HCT116 (cell line): ENCODE measurements around the gene KCNJ8. TPM values are rescaled to one million over a fixed set of nuclear protein-coding genes. Genes with fewer than 3 reads are reported as not detected.

Experiments used
- ATAC-seq: fragments of 200-7000 bp; cut with Tn5 transposase; 2 replicates; pipeline ENCODE4 v1.9.1; 2020; ENCODE audit warnings: mild to moderate bottlenecking, moderate library complexity
- BruUV-seq: library from RNA; stranded (reverse); fragments of 400-500 nt; replicated peaks from 2 replicates; lab custom pipeline; 2021; lab: Mats Ljungman, UMichigan
- CTCF ChIA-PET: fragments of 300-600 bp; sonication (Branson Sonifier 250); formaldehyde crosslinking; loops from one replicate; lab custom pipeline; 2021; ENCODE audit warnings: antibody characterized with exemption; lab: Charles Lee
- POLR2A ChIA-PET: fragments of 300-600, 350-600 bp; sonication (Branson Sonifier 250); formaldehyde crosslinking; loops from one replicate; lab custom pipeline; 2021; ENCODE audit warnings: antibody characterized with exemption; lab: Charles Lee
- RAD21 ChIA-PET, 2 experiments: fragments of 300-600 bp; sonication (Branson Sonifier 250); formaldehyde crosslinking; loops; one replicate each; lab custom pipeline; 2023; ENCODE audit warnings: low total read pairs in 2 of 2; ENCODE audit not compliant: uncharacterized antibody in 2 of 2, unreplicated experiment in 2 of 2, low non-redundant PET in 1 of 2; lab: Charles Lee
- DNase-seq: peaks from one replicate; pipeline ENCODE4 v3.0.0-alpha.2; 2010; ENCODE audit warnings: low read depth, low spot score
- H2AFZ ChIP-seq: fragments of 200-600 bp; shearing (Covaris generic), sonication (generic); 2 replicates; pipeline ENCODE4 v1.6.1; 2017; ENCODE audit warnings: low read depth, mixed run types, mixed read lengths, antibody characterized with exemption, low read length; ENCODE audit not compliant: poor library complexity, severe bottlenecking
- H3K27ac ChIP-seq: 2 replicates; pipeline ENCODE4 v1.5.1; 2012; ENCODE audit warnings: low read depth, low read length
- H3K27me3 ChIP-seq: fragments of 200-600 bp; sonication (generic); 2 replicates; pipeline ENCODE4 v1.6.1; 2016; ENCODE audit warnings: mixed run types, low read length, mixed read lengths; ENCODE audit not compliant: insufficient read depth
- H3K36me3 ChIP-seq, 2 experiments: fragments of 200-500 bp in 1 of 2; fragments of 200-600 bp in 1 of 2; sonication (Bioruptor generic) in 1 of 2; sonication (generic) in 1 of 2; 2 replicates each; pipeline versions ENCODE4 v1.5.1 to v1.6.1; 2014 to 2016; ENCODE audit warnings: low read length in 2 of 2, inconsistent platforms in 1 of 2, mixed read lengths in 1 of 2, mixed run types in 1 of 2; ENCODE audit not compliant: insufficient read depth in 2 of 2, control insufficient read depth in 1 of 2
- H3K4me1 ChIP-seq, 2 experiments: fragments of 200-600 bp in 1 of 2; sonication (generic) in 1 of 2; 2 replicates each; pipeline versions ENCODE4 v1.5.1 to v1.6.1; 2012 to 2017; ENCODE audit warnings: low read length in 2 of 2, inconsistent platforms in 1 of 2, mild to moderate bottlenecking in 1 of 2, mixed read lengths in 1 of 2, mixed run types in 1 of 2, moderate library complexity in 1 of 2; ENCODE audit not compliant: insufficient read depth in 2 of 2, control insufficient read depth in 1 of 2
- H3K4me2 ChIP-seq: fragments of 200-600 bp; sonication (generic); 2 replicates; pipeline ENCODE4 v1.6.1; 2017; ENCODE audit warnings: mixed run types, low read length, mixed read lengths
- H3K4me3 ChIP-seq, 2 experiments: fragments of 200-600 bp in 1 of 2; sonication (generic) in 1 of 2; replicated peaks in 1 of 2; 2 replicates each; pipeline ENCODE4 v1.5.1; 2011 to 2016; ENCODE audit warnings: low read length in 2 of 2, control low read depth in 1 of 2, low read depth in 1 of 2, mild to moderate bottlenecking in 1 of 2, mixed read lengths in 1 of 2, mixed run types in 1 of 2
- H3K79me2 ChIP-seq: fragments of 200-600 bp; sonication (generic); 2 replicates; pipeline ENCODE4 v1.6.1; 2017; ENCODE audit warnings: mild to moderate bottlenecking, mixed run types, low read length, moderate library complexity, mixed read lengths; ENCODE audit not compliant: insufficient read depth
- H3K9ac ChIP-seq: fragments of 200-600 bp; sonication (generic); 2 replicates; pipeline ENCODE4 v1.6.1; 2016; ENCODE audit warnings: low read length, mixed read lengths
- H3K9me2 ChIP-seq: fragments of 200-600 bp; sonication (generic), shearing (Covaris generic); 2 replicates; pipeline ENCODE4 v1.6.1; 2017; ENCODE audit warnings: mixed run types, mild to moderate bottlenecking, moderate library complexity; ENCODE audit not compliant: insufficient read depth
- H3K9me3 ChIP-seq, 2 experiments: fragments of 200-500 bp in 1 of 2; fragments of 200-600 bp in 1 of 2; sonication (Bioruptor generic) in 1 of 2; sonication (generic) in 1 of 2; 2 replicates each; pipeline ENCODE4 v1.6.1; 2014 to 2017; ENCODE audit warnings: low read length in 2 of 2, mixed read lengths in 2 of 2, inconsistent platforms in 1 of 2, low read depth in 1 of 2, mild to moderate bottlenecking in 1 of 2, mixed run types in 1 of 2, moderate library complexity in 1 of 2; ENCODE audit not compliant: control insufficient read depth in 1 of 2, insufficient read depth in 1 of 2
- H4K20me1 ChIP-seq: fragments of 200-600 bp; sonication (generic), shearing (Covaris generic); 2 replicates; pipeline ENCODE4 v1.6.1; 2017; ENCODE audit warnings: mixed run types, mild to moderate bottlenecking, moderate library complexity; ENCODE audit not compliant: insufficient read depth
- CBX3 ChIP-seq: IDR thresholded peaks from 2 replicates; pipeline ENCODE4 v1.6.1; 2012; ENCODE audit warnings: low read depth
- ELF1 ChIP-seq: IDR thresholded peaks from 2 replicates; pipeline ENCODE4 v1.6.1; 2012; ENCODE audit warnings: low read depth, borderline replicate concordance
- FOSL1 ChIP-seq: IDR thresholded peaks from 2 replicates; pipeline ENCODE4 v1.6.1; 2012; ENCODE audit warnings: low read depth
- JUND ChIP-seq: IDR thresholded peaks from 2 replicates; pipeline ENCODE4 v1.6.1; 2012
- POLR2A ChIP-seq: IDR thresholded peaks from 2 replicates; pipeline ENCODE4 v1.7.0; 2011; ENCODE audit warnings: borderline replicate concordance; ENCODE audit not compliant: insufficient read depth, insufficient read length; ENCODE audit errors: extremely low read depth
- POLR2AphosphoS5 ChIP-seq: IDR thresholded peaks from 2 replicates; pipeline ENCODE4 v1.6.1; 2011; ENCODE audit warnings: mild to moderate bottlenecking, low read depth, low read length, moderate library complexity
- RAD21 ChIP-seq: IDR thresholded peaks from 2 replicates; pipeline ENCODE4 v1.6.1; 2012; ENCODE audit warnings: low read depth, mild to moderate bottlenecking
- SIN3A ChIP-seq: IDR thresholded peaks from 2 replicates; pipeline ENCODE4 v1.6.1; 2012; ENCODE audit warnings: low read depth
- SP1 ChIP-seq: IDR thresholded peaks from 2 replicates; pipeline ENCODE4 v1.6.1; 2012; ENCODE audit warnings: low read depth
- SRF ChIP-seq: IDR thresholded peaks from 2 replicates; pipeline ENCODE4 v1.6.1; 2012; ENCODE audit warnings: low read depth
- TCF7L2 ChIP-seq: IDR thresholded peaks from 2 replicates; pipeline ENCODE4 v1.7.0; 2011; ENCODE audit warnings: borderline replicate concordance, inconsistent platforms; ENCODE audit not compliant: insufficient read depth, insufficient read length; ENCODE audit errors: extremely low read depth
- YY1 ChIP-seq: IDR thresholded peaks from 2 replicates; pipeline ENCODE4 v1.6.1; 2011; ENCODE audit warnings: low read length, low read depth, moderate library complexity, mild to moderate bottlenecking; ENCODE audit not compliant: insufficient replicate concordance; ENCODE audit errors: extremely low read depth
- ZNF274 ChIP-seq: fragments of 200-500 bp; sonication (Bioruptor generic); IDR thresholded peaks from 2 replicates; pipeline ENCODE4 v1.6.1; 2014; ENCODE audit warnings: mild to moderate bottlenecking, low read depth, low read length, inconsistent platforms
- intact Hi-C: fragments of 100-400 bp; cut with micrococcal nuclease; formaldehyde crosslinking; loops from 2 replicates; pipeline ENCODE4 v1.10.0; 2022
- total RNA-seq: library from RNA; stranded (reverse); gene quantifications from one replicate; pipeline ENCODE4 v1.2.1, GENCODE V29; 2021; ENCODE audit not compliant: unreplicated experiment
- TF ChIP-seq, protein P1 (sequence below): IDR thresholded peaks from 2 replicates; pipeline ENCODE4 v1.6.1; 2012
- TF ChIP-seq, protein P2 (sequence below), 3 experiments: fragments of 200-600 bp in 1 of 3; sonication (generic) in 1 of 3; IDR thresholded peaks in 2 of 3; conservative IDR thresholded peaks in 1 of 3; 2 replicates each; pipeline ENCODE4 v1.5.1; 2012 to 2017; ENCODE audit warnings: low read depth in 2 of 3, low read length in 2 of 3, antibody characterized with exemption in 1 of 3, borderline replicate concordance in 1 of 3, control low read depth in 1 of 3, mild to moderate bottlenecking in 1 of 3, mixed read lengths in 1 of 3, mixed run types in 1 of 3, moderate library complexity in 1 of 3; ENCODE audit not compliant: insufficient read depth in 1 of 3
- TF ChIP-seq, protein P3 (sequence below): IDR thresholded peaks from 2 replicates; pipeline ENCODE4 v1.6.1; 2012; ENCODE audit warnings: low read depth
- TF ChIP-seq, protein P4 (sequence below): IDR thresholded peaks from 2 replicates; pipeline ENCODE4 v1.6.1; 2012
- TF ChIP-seq, protein P5 (sequence below): IDR thresholded peaks from 2 replicates; pipeline ENCODE4 v1.6.1; 2011; ENCODE audit warnings: mild to moderate bottlenecking, low read length, moderate library complexity; ENCODE audit not compliant: insufficient replicate concordance; ENCODE audit errors: extremely low read depth

The KCNJ8 gene
- total RNA-seq, 1 experiment from 2014 or later, result 0.17 TPM

DNA sequence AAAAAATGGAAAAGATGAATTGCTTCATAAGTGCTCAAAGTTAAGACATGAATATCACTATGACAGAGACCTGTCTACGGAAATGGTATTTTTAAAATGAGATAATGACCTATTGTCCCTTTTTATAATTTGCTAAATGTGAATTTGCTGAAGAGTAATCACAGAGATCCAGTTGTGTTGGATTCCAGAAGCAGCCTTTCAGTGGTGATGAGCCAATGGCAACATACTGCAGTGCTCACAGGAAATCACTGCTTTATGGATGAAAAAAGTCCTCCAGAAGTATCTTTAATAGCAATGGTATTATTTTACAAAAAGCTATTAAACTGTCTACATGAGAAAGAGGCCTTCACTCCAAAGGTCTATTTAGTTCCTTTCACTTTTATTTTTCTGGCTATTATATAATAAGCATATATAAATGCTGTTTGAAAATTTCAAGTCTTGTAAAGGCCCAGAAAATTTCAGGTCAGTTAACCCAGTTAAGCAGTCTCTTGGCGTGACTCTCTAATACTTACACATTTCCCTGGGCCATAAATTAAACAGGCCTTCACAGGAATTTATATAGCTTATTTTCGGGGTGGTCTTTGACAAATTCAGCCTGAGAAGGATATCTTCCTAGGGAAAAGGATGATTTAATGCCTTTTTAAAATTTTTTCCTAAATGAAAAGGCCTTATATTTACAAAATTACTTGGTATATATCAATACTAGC, 55.4 kb downstream of the KCNJ8 start:
- Histone ChIP-seq H3K9ac (no peak overlapping the region), H4K20me1 (no peaks in the 10 kb centered on the region), H3K79me2 (no peaks in the 10 kb centered on the region), H3K4me2 (no peak overlapping the region), H3K4me1 (no peaks in the 10 kb centered on the region)
- no peak for DNase-seq
- ChIA-PET CTCF (no interaction called here), POLR2A (no interaction called here)
- intact Hi-C loops, result no loop called here
- TF ChIP-seq TCF7L2, result no peak
- TF ChIP-seq POLR2A, result no peak
- TF ChIP-seq YY1, result no peak
- no peak for TF ChIP-seq ZNF274
- no peak for TF ChIP-seq JUND
- TF ChIP-seq, protein P1, sequence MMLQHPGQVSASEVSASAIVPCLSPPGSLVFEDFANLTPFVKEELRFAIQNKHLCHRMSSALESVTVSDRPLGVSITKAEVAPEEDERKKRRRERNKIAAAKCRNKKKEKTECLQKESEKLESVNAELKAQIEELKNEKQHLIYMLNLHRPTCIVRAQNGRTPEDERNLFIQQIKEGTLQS, result no peak
- TF ChIP-seq SIN3A, result no peak
- TF ChIP-seq POLR2AphosphoS5, result no peak
- TF ChIP-seq, protein P2, sequence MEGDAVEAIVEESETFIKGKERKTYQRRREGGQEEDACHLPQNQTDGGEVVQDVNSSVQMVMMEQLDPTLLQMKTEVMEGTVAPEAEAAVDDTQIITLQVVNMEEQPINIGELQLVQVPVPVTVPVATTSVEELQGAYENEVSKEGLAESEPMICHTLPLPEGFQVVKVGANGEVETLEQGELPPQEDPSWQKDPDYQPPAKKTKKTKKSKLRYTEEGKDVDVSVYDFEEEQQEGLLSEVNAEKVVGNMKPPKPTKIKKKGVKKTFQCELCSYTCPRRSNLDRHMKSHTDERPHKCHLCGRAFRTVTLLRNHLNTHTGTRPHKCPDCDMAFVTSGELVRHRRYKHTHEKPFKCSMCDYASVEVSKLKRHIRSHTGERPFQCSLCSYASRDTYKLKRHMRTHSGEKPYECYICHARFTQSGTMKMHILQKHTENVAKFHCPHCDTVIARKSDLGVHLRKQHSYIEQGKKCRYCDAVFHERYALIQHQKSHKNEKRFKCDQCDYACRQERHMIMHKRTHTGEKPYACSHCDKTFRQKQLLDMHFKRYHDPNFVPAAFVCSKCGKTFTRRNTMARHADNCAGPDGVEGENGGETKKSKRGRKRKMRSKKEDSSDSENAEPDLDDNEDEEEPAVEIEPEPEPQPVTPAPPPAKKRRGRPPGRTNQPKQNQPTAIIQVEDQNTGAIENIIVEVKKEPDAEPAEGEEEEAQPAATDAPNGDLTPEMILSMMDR (IDR thresholded peaks at IDR 0.05 in 2 of 3, conservative IDR thresholded peaks at IDR 0.05 in 1 of 3; ENCODE audit: borderline replicate concordance in 1 of 3, insufficient read depth in 1 of 3, low read depth in 2 of 3, low read length in 2 of 3), result no peak
- TF ChIP-seq, protein P3, sequence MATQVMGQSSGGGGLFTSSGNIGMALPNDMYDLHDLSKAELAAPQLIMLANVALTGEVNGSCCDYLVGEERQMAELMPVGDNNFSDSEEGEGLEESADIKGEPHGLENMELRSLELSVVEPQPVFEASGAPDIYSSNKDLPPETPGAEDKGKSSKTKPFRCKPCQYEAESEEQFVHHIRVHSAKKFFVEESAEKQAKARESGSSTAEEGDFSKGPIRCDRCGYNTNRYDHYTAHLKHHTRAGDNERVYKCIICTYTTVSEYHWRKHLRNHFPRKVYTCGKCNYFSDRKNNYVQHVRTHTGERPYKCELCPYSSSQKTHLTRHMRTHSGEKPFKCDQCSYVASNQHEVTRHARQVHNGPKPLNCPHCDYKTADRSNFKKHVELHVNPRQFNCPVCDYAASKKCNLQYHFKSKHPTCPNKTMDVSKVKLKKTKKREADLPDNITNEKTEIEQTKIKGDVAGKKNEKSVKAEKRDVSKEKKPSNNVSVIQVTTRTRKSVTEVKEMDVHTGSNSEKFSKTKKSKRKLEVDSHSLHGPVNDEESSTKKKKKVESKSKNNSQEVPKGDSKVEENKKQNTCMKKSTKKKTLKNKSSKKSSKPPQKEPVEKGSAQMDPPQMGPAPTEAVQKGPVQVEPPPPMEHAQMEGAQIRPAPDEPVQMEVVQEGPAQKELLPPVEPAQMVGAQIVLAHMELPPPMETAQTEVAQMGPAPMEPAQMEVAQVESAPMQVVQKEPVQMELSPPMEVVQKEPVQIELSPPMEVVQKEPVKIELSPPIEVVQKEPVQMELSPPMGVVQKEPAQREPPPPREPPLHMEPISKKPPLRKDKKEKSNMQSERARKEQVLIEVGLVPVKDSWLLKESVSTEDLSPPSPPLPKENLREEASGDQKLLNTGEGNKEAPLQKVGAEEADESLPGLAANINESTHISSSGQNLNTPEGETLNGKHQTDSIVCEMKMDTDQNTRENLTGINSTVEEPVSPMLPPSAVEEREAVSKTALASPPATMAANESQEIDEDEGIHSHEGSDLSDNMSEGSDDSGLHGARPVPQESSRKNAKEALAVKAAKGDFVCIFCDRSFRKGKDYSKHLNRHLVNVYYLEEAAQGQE, result no peak
- TF ChIP-seq, protein P4, sequence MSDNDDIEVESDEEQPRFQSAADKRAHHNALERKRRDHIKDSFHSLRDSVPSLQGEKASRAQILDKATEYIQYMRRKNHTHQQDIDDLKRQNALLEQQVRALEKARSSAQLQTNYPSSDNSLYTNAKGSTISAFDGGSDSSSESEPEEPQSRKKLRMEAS, result no peak
- no peak for TF ChIP-seq SP1
- no peak for TF ChIP-seq ELF1
- no peak for TF ChIP-seq FOSL1
- TF ChIP-seq, protein P5, sequence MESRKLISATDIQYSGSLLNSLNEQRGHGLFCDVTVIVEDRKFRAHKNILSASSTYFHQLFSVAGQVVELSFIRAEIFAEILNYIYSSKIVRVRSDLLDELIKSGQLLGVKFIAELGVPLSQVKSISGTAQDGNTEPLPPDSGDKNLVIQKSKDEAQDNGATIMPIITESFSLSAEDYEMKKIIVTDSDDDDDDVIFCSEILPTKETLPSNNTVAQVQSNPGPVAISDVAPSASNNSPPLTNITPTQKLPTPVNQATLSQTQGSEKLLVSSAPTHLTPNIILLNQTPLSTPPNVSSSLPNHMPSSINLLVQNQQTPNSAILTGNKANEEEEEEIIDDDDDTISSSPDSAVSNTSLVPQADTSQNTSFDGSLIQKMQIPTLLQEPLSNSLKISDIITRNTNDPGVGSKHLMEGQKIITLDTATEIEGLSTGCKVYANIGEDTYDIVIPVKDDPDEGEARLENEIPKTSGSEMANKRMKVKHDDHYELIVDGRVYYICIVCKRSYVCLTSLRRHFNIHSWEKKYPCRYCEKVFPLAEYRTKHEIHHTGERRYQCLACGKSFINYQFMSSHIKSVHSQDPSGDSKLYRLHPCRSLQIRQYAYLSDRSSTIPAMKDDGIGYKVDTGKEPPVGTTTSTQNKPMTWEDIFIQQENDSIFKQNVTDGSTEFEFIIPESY, result no peak
- no peak for TF ChIP-seq SRF
- TF ChIP-seq CBX3, result no peak
- TF ChIP-seq RAD21, result no peak
- TF ChIP-seq, all 23 proteins: peak for 0
- Histone ChIP-seq H3K9me3 (no peaks in the 10 kb centered on the region), H3K36me3 (no peaks in the 10 kb centered on the region), H3K27me3 (no peaks in the 10 kb centered on the region), H3K9me2 (no peaks in the 10 kb centered on the region), H3K4me3 (no peak overlapping the region), H3K27ac (no peak overlapping the region), H2AFZ (no peak overlapping the region)
- ATAC-seq, result no peak
- no TSS peak for BruUV-seq
- RAD21 ChIA-PET, result no interaction called here
